ENCODE measurements around the gene AMIGO3.

DNA sequence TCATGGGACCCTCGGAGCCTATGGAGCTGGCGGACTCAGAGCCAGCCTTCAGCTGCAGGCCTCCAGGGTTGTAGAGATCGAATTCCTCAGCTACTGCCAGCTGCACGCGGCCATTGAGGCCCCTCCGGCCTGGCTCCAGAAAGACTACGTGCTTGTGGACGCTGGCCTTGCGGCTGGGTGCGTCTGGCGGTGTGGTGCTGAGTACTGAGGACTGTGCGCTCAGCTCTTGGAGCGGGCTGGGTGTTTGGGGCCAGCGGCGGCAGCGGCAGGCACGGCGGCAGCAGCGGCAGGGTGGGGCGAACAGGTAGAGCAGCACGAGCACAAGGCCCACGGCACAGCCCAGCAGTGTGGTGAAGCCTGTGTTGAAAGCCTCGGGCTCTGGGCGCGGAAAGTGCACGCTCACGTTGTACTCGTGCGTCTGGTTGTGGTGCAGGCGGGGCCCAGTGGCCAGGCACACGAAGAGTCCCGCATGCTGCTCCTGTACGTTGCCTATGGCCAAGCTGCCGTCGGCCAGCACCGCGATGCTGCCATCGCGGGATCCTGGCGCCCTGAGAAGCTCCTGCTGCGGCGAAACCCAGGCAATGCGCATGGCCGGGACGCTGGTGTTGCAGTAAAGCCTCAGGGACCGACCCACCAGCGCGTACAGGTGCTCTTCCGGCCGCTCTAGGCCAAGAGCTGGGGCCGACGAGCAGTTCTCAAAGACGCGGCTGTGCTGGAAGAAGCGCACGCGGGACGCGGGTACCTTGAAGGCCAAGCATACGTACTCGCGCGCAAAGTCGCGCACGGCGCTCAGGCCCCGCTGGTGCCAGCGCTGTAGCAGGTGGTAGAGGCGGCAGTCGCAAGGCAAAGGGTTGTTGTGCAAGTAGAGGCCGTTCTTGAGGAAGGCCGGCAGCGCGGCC, 1.3 kb downstream of the AMIGO3 start:
- TF ChIP-seq, protein P1, sequence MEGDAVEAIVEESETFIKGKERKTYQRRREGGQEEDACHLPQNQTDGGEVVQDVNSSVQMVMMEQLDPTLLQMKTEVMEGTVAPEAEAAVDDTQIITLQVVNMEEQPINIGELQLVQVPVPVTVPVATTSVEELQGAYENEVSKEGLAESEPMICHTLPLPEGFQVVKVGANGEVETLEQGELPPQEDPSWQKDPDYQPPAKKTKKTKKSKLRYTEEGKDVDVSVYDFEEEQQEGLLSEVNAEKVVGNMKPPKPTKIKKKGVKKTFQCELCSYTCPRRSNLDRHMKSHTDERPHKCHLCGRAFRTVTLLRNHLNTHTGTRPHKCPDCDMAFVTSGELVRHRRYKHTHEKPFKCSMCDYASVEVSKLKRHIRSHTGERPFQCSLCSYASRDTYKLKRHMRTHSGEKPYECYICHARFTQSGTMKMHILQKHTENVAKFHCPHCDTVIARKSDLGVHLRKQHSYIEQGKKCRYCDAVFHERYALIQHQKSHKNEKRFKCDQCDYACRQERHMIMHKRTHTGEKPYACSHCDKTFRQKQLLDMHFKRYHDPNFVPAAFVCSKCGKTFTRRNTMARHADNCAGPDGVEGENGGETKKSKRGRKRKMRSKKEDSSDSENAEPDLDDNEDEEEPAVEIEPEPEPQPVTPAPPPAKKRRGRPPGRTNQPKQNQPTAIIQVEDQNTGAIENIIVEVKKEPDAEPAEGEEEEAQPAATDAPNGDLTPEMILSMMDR (IDR thresholded peaks at IDR 0.05; ENCODE audit: control extremely low read depth in 1 of 3, insufficient read depth in 1 of 3, low read depth in 1 of 3, low read length in 3 of 3): no peak; a peak in 1 of 4 replicates
- TF ChIP-seq EGR1 (IDR thresholded peaks at IDR 0.05; ENCODE audit: borderline replicate concordance, low read depth, low read length): no peak
- no peak for TF ChIP-seq EZH2 (IDR thresholded peaks at IDR 0.05; ENCODE audit: low read depth, low read length, severe bottlenecking)
- no peak for TF ChIP-seq HDAC6 (IDR thresholded peaks at IDR 0.05; ENCODE audit: low read depth, low read length)
- TF ChIP-seq, protein P2, sequence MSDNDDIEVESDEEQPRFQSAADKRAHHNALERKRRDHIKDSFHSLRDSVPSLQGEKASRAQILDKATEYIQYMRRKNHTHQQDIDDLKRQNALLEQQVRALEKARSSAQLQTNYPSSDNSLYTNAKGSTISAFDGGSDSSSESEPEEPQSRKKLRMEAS (IDR thresholded peaks at IDR 0.05): no peak
- no peak for TF ChIP-seq KDM1A (IDR thresholded peaks at IDR 0.05; ENCODE audit: borderline replicate concordance, low read length)
- TF ChIP-seq CBX5 (IDR thresholded peaks at IDR 0.05; ENCODE audit: low read depth, low read length): no peak
- no peak; the same call in 1 of the 2 replicates for TF ChIP-seq POLR2AphosphoS5 (IDR thresholded peaks at IDR 0.05; ENCODE audit: low read depth, low read length)
- no peak for TF ChIP-seq RFX5 (IDR thresholded peaks at IDR 0.05; ENCODE audit: borderline replicate concordance, low read depth, low read length)
- no peak for TF ChIP-seq POLR2A (IDR thresholded peaks at IDR 0.05; ENCODE audit: control extremely low read depth in 1 of 2, low read depth in 2 of 2, low read length in 2 of 2)
- TF ChIP-seq JUND (IDR thresholded peaks at IDR 0.05; ENCODE audit: low read length): no peak
